GM18951 (cell line): Measurements from ENCODE around the gene ARL6IP4.

Experiments used
- POLR2A ChIP-seq: IDR thresholded peaks from 4 replicates; pipeline ENCODE4 v1.6.1; 2011; ENCODE audit warnings: mild to moderate bottlenecking; ENCODE audit not compliant: insufficient read length, insufficient read depth; ENCODE audit errors: extremely low read depth
- in situ Hi-C: fragments of 300-500 bp; cut with MboI; formaldehyde crosslinking; loops from one replicate; pipeline ENCODE4 v1.12.0; 2022; ENCODE audit warnings: low sequenced_read_pairs, mixed read lengths, inconsistent platforms; ENCODE audit not compliant: unreplicated experiment

ARL6IP4 gene

GRCh38 chr12:122980183-122981035 lies at the start of gene ARL6IP4:
TSS of gene ARL6IP4 (plus strand) at chr12:122980681. CDS start at chr12:122981140, 459 bp downstream.
- peak; percentile 81 for TF ChIP-seq POLR2A
- in situ Hi-C loops, result no loop called here

GRCh38 chr12:122932207-122932606 lies 48.3 kb upstream of the ARL6IP4 start:
- in situ Hi-C loops, result no loop called here
- TF ChIP-seq POLR2A, result no peak

- in situ Hi-C loops, result no loop called here
- no peak for TF ChIP-seq POLR2A
These were observed 45.8 kb upstream of the ARL6IP4 start for GRCh38 chr12:122934722-122935121.

DNA sequence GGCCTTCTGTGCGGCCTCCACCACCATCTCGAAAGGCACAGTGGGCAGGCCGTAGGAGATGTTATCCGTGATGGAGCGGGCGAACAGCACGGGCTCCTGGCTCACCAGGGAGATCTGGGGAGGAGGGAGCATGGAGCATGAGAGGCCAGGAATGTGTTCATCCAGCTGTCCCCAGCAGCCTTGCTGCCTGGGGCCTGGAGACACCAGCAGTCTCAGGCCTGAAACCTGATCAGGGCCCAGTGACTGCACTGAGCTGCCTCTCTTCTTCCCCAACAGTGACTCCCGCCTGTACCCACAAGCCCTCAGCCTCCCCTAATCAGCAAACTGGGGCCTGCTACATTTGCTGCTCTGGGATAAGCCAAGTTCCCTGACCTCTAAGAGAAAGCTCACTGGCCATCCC lies 45.2 kb upstream of the ARL6IP4 start:
- no peak for TF ChIP-seq POLR2A
- in situ Hi-C loops, result no loop called here

GRCh38 chr12:122937622-122938091 lies 42.8 kb upstream of the ARL6IP4 start:
- in situ Hi-C loops, result no loop called here
- TF ChIP-seq POLR2A, result no peak

GRCh38 chr12:122939125-122939524 lies 41.4 kb upstream of the ARL6IP4 start:
- in situ Hi-C loops, result no loop called here
- TF ChIP-seq POLR2A, result no peak

DNA sequence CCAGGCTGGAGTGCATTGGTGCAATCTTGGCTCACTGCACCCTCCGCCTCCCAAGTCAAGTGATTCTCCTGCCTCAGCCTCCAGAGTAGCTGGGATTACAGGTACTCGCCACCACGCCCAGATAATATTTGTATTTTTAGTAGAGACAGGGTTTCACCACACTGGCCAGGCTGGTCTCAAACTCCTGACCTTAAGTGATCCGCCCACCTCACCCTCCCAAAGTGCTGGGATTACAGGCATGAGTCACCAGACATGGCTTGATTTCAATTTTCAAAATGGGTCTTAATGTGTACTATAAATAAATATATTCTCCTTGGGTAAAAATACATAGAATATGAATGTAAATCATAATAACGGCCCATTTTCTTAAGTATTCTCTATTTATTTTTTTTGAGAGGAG lies 39.1 kb upstream of the ARL6IP4 start:
- in situ Hi-C loops, result loop anchor here (10.0 kb wide), 1 partner anchor 57 kb away; no protein-coding TSS in a partner anchor

DNA sequence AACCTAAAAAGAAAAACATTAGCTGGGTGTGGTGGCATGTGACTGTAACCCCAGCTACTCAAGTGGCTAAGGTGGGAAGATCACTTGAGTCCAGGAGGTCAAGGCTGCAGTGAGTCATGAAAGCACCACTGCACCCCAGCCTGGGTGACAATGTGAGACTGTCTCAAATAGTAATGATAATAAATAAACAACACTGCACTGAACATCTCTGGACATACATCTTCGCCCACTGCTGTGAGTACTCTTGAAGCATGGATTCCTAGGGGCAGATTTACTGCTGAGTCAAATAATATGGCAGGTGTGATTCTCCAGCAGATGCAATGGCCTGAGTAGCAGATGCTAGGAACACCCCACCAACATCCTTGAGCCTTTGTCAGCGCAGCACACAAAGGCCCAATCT lies 37.8 kb upstream of the ARL6IP4 start:
- no peak for TF ChIP-seq POLR2A
- in situ Hi-C loops, result loop anchor here (10.0 kb wide), 1 partner anchor 58 kb away; no protein-coding TSS in a partner anchor

DNA sequence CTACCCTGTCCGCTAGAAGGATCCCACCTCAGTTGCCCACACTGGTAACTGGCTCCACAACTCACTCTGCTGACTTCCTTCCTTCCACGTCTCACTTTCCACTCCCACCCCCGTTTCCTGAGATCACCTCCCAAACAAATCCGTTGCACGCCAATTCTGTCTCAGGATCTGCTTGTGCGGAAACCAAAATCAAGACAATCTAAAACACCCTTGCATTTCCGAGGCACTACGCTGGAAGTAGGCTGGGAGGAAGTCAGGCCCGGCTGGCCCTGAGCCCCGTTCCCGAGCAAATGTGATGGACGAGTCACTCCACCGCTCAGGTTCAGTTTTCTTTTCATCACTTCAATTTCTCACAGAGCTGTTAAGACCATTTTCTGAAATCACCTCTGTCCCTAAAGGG lies 37.3 kb upstream of the ARL6IP4 start:
- in situ Hi-C loops, result loop anchor here (10.0 kb wide), 1 partner anchor 58 kb away; no protein-coding TSS in a partner anchor
- TF ChIP-seq POLR2A, result no peak

GRCh38 chr12:122944605-122945592 lies 35.6 kb upstream of the ARL6IP4 start:
- in situ Hi-C loops, result loop anchor here (10.0 kb wide), 1 partner anchor 60 kb away; no protein-coding TSS in a partner anchor

DNA sequence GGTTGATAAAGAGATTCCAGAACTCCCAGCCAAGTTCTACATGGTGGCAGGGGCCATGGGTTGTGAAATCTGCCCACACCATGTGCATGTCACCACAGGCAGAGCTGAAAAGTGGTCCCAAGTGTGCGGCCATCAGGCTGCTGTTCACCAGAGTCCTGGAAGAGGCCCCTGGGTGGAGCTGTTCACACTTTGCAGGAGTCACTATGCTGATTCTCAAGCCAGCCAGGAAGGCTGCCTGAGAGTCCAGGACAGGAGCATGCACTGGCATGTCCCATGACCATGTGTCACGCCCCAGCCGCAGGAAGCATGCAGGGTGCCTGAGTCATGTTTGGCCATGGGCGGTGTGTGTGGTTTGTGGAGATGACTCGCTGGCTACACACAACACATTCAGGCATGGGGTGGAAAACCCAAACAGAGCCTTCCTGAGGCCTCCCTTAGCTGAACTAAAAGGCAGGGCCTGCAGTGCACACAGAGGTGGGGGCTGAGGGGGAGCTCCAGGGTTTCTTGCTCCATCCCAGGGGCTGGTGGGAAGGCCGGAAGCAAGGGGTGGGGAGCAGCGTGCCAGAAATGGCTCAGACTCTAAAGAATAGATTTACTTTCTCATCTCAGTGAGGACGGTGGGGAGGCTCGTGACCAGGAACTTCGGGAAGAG lies 33.7 kb upstream of the ARL6IP4 start:
- TF ChIP-seq POLR2A, result no peak
- in situ Hi-C loops, result loop anchor here (10.0 kb wide), 1 partner anchor 62 kb away; no protein-coding TSS in a partner anchor

More at GRCh38 chr12:122944605-122945592, 35.6 kb upstream of the ARL6IP4 start:
- no peak for TF ChIP-seq POLR2A

DNA sequence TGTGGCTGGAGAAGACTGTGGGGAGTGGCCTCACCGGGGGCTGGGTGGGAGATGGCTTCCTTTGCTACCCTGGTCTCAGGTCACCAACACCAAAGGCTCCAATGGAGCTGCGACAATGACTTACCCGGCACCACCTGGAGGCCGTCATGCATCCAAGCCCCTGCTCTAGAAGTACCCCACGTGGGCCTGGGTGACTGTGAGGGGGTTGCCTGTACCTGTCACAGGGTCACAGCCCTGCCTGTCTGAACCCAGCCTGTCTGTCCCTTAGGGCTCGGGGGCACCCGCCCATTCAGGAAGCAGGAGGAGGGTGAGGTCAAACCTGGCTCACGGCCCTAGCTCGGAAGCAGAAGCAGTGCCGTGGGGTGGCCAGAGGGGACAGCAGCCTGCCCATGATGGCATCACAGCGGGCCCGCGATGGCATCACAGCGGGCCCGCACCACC lies 33.1 kb upstream of the ARL6IP4 start:
- TF ChIP-seq POLR2A, result no peak
- in situ Hi-C loops, result loop anchor here (10.0 kb wide), 1 partner anchor 63 kb away; no protein-coding TSS in a partner anchor
